Right lobe of liver (tissue), 6 donors: ENCODE results near the gene CDCA7. TPM values are rescaled to one million over a fixed set of nuclear protein-coding genes. Genes with fewer than 3 reads are reported as not detected.

Experiments
- ATAC-seq, 4 donors: fragments of 200-7000 bp; cut with Tn5 transposase; one replicate each; pipeline ENCODE4 v1.9.1; 2020; ENCODE audit warnings: mild to moderate bottlenecking in 4 of 4, moderate library complexity in 4 of 4
- DNase-seq, 3 donors: peaks; one replicate each; pipeline ENCODE4 v3.0.0-alpha.2; 2020
- H3K27ac ChIP-seq, 3 donors: fragments of 200-600 bp; one replicate each; pipeline ENCODE4 v1.8.0; 2022
- H3K27me3 ChIP-seq, 2 donors: fragments of 200-600 bp; one replicate each; pipeline ENCODE4 v1.8.0; 2022
- H3K36me3 ChIP-seq, 4 donors: fragments of 200-600 bp; sonication (generic) in 1 of 4; one replicate each; pipeline versions ENCODE4 v1.5.1 to v1.8.0; 2017 to 2022; ENCODE audit warnings: control low read depth in 1 of 4
- H3K4me1 ChIP-seq, 4 donors: fragments of 200-600 bp; sonication (generic) in 1 of 4; one replicate each; pipeline versions ENCODE4 v1.5.1 to v1.8.0; 2017 to 2022; ENCODE audit warnings: control low read depth in 1 of 4
- H3K4me3 ChIP-seq, 3 donors: fragments of 200-600 bp; one replicate each; pipeline ENCODE4 v1.8.0; 2022
- H3K9me3 ChIP-seq, 4 donors: fragments of 200-600 bp; sonication (generic) in 1 of 4; one replicate each; pipeline versions ENCODE4 v1.5.1 to v1.8.0; 2017 to 2022; ENCODE audit warnings: control low read depth in 1 of 4
- POLR2A ChIP-seq: fragments of 450-650 bp; IDR thresholded peaks from one replicate; pipeline ENCODE4 v1.6.1; 2017; ENCODE audit warnings: antibody characterized with exemption, mild to moderate bottlenecking
- WGBS: methylation state at CpG from one replicate; pipeline ENCODE4 v1.1.6; 2018; ENCODE audit warnings: low coverage, low lambda C conversion rate; ENCODE audit not compliant: insufficient coverage; ENCODE audit errors: missing lambda C conversion rate; 5-methylcytosine and 5-hydroxymethylcytosine counted together
- intact Hi-C, 2 donors: fragments of 100-400 bp; cut with DNase I; formaldehyde crosslinking; loops; one replicate each; pipeline versions ENCODE4 v1.11.2 to v1.14.1; 2022
- total RNA-seq, 6 experiments: library from RNA; depleted of rRNA in 2 of 6; stranded (reverse); fragments of >200 nt in 2 of 6; fragmentation: NEBNext Ultra II Directional in 3 of 6; extraction: Animal tissue kit (Norgen Biotek cat#: 25700) in 3 of 6; gene quantifications; one replicate each; pipeline versions ENCODE4 v1.1.0 to v1.2.4, GENCODE V29; 2016 to 2023
- TF ChIP-seq, protein P1 (sequence below), 4 donors: fragments of 200-600 bp in 3 of 4; fragments of 450-650 bp in 1 of 4; IDR thresholded peaks; one replicate each; pipeline versions ENCODE4 v1.5.1 to v1.8.0; 2016 to 2022; ENCODE audit warnings: antibody characterized with exemption in 4 of 4, mild to moderate bottlenecking in 2 of 4
- donor health status: DM: no; HTN: yes; CAD: no.
- donor health status: DM: no; HTN: no; CAD: no.
- donor health status: DM: no; HTN: no; CAD: no.
- donor health status: DM: no; HTN: yes; CAD: no.
- donor health status: DM: no; HTN: yes; CAD: no.

Gene CDCA7
- total RNA-seq, 6 experiments from 2014 or later, result 0.09 to 0.37 (median 0.20) TPM; not detected in 1

DNA sequence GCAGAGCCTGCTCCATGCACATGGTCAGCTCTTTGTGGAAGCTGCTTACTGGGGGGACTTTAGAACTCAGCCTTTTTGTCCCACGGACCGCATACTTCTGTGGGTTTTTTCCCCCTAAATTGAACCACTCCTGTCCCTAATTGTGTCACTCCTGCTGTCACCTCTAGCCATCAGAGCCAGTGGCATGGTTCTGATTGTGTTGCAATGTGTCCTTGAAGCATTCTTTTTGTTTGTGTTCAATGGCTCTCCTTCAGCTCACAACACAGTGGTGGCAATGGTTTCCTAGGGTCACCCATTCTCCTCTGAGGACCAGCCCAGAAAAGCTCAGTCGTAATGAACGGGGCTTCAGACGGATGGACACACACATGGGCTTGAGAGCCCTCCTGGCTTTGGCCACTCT, 35.4 kb downstream of the CDCA7 start:
- intact Hi-C loops, result no loop called here
- Histone ChIP-seq H3K4me3 (no peak overlapping the region), H3K27ac (no peak overlapping the region), H3K9me3 (no peaks in the 10 kb centered on the region), H3K4me1 (no peaks in the 10 kb centered on the region), H3K27me3 (no peaks in the 10 kb centered on the region), H3K36me3 (no peaks in the 10 kb centered on the region)
- WGBS, result 68% methylated on average over 4 of the region's 5 CpGs
- DNase-seq, result no peak
- ATAC-seq, result no peak
- TF ChIP-seq, protein P1, sequence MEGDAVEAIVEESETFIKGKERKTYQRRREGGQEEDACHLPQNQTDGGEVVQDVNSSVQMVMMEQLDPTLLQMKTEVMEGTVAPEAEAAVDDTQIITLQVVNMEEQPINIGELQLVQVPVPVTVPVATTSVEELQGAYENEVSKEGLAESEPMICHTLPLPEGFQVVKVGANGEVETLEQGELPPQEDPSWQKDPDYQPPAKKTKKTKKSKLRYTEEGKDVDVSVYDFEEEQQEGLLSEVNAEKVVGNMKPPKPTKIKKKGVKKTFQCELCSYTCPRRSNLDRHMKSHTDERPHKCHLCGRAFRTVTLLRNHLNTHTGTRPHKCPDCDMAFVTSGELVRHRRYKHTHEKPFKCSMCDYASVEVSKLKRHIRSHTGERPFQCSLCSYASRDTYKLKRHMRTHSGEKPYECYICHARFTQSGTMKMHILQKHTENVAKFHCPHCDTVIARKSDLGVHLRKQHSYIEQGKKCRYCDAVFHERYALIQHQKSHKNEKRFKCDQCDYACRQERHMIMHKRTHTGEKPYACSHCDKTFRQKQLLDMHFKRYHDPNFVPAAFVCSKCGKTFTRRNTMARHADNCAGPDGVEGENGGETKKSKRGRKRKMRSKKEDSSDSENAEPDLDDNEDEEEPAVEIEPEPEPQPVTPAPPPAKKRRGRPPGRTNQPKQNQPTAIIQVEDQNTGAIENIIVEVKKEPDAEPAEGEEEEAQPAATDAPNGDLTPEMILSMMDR (IDR thresholded peaks at IDR 0.05), result no peak
- TF ChIP-seq POLR2A, result no peak

- H3K36me3 ChIP-seq, result no peaks in the 10 kb centered on the region
- H3K9me3 ChIP-seq, result no peaks in the 10 kb centered on the region
- H3K27me3 ChIP-seq, result no peaks in the 10 kb centered on the region
- TF ChIP-seq, protein P1 (IDR thresholded peaks at IDR 0.05), result no peak
- no peak for TF ChIP-seq POLR2A
- H3K4me1 ChIP-seq, result no peaks in the 10 kb centered on the region
- ATAC-seq (no peak), DNase-seq (no peak)
- intact Hi-C loops, result no loop called here
- H3K27ac ChIP-seq, result no peak overlapping the region
- WGBS, result 79% methylated on average over 5 of the region's 5 CpGs
- H3K4me3 ChIP-seq, result no peak overlapping the region
Measured at GRCh38 chr2:173392731-173393130, 38.1 kb downstream of the CDCA7 start.

DNA sequence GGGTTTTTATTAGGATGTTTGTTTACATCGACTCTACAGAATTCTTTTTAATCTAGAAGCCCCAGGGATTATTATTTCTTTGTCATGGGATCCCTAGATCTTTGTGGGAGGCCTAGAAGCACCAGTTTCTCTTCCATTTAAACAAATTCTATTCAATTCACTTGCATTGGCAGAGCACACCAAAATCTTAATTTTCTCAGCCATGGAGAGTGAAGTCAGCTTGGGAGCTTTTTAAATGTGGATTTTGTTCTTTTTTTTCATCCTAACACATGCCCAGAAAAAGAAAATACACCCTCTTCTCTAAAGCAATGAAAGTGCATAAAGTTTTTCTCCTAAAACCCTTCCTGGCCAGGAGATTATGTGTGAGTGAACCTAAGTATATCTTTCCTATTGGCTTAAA, 38.5 kb downstream of the CDCA7 start:
- WGBS, result 56% methylated on average over 1 of the region's 1 CpG
- H3K27ac ChIP-seq, result no peak overlapping the region
- intact Hi-C loops, result no loop called here
- H3K4me1 ChIP-seq, result no peaks in the 10 kb centered on the region
- no peaks in the 10 kb centered on the region for H3K36me3 ChIP-seq
- H3K4me3 ChIP-seq, result no peak overlapping the region
- DNase-seq, result no peak
- peaks cover 0 to 3% of the 10 kb centered on the region in 2 donors for H3K27me3 ChIP-seq
- no peak for ATAC-seq
- no peaks in the 10 kb centered on the region for H3K9me3 ChIP-seq
- no peak for TF ChIP-seq POLR2A
- TF ChIP-seq, protein P1 (IDR thresholded peaks at IDR 0.05), result no peak

DNA sequence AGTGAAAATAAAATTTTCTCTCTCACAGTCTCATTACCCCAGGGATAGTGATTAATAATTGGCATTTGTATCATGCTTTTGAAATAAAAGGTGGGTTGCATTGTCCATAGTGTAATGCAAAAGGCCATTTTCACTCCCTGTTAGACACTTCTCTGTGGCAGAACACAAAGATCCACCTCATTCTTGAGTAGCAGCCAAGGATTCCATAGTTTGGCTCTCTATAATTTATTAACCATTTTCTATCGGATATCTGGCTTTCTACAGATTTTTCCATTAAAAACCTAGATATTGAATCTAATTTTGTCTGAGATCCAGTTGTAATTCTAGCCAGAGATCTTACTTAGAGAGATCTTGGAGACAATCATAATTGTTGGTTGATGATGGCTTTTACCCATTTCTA, 39.0 kb downstream of the CDCA7 start:
- H3K27me3 ChIP-seq, result peaks cover 0 to 7% of the 10 kb centered on the region in 2 donors
- ATAC-seq (no peak), DNase-seq (no peak)
- H3K36me3 ChIP-seq, result no peaks in the 10 kb centered on the region
- no peaks in the 10 kb centered on the region for H3K4me1 ChIP-seq
- no peak for TF ChIP-seq POLR2A
- TF ChIP-seq, protein P1 (IDR thresholded peaks at IDR 0.05), result no peak
- H3K4me3 ChIP-seq, result no peak overlapping the region
- intact Hi-C loops, result no loop called here
- H3K9me3 ChIP-seq, result no peaks in the 10 kb centered on the region
- H3K27ac ChIP-seq, result no peak overlapping the region
- 67% methylated on average over 1 of the region's 1 CpG for WGBS
